GM21423 (cell line): ENCODE results near the gene ANKRD13D.
A peak's percentile ranks its signal among the peaks of the same experiment; 100 is the strongest.
"Not testable (repeated sequence)": the region's sequence is repeated elsewhere in the genome, so short reads cannot be mapped to it uniquely, and the experiment has no call there.

Experiments used
- ATAC-seq: cut with Tn5 transposase; IDR thresholded peaks from one replicate; pipeline ENCODE4 v1.9.1; 2021; ENCODE audit warnings: mild to moderate bottlenecking, moderate library complexity; ENCODE audit not compliant: unreplicated experiment

Gene ANKRD13D

DNA sequence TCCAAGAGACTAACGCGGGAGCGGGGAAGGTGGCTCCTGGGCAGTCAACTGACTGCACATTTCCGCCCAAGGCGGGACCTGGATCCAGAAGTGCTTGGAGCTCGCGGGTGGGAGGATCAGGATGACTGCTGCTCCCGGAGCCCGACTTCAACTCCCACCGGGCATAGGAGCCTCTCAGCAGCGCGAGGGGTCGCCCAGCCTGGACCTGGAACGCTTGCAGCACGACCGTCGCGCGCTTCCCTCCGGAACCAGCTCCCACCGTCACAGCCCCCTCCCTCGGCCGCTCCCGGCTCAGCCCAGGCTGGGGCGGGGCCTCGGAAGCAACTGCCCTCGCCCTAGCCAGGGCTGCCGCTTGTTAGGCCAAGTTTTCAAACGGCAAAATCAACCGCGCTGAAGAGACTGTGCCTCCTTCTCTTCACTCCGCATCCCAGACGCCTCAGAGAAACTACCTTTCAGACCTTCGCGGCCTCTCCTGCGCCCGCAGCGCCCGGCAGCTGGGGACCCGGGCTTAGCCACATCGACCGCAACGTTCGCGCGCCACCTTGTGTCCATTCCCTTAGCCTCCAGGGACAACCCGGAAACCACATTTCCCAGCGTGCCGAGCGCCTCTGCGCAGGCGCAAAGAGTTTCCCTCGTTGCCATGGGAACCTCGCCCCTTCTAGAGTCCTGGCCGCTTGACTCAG lies 28.2 kb downstream of the ANKRD13D start:
- peak; percentile 79 for ATAC-seq

DNA sequence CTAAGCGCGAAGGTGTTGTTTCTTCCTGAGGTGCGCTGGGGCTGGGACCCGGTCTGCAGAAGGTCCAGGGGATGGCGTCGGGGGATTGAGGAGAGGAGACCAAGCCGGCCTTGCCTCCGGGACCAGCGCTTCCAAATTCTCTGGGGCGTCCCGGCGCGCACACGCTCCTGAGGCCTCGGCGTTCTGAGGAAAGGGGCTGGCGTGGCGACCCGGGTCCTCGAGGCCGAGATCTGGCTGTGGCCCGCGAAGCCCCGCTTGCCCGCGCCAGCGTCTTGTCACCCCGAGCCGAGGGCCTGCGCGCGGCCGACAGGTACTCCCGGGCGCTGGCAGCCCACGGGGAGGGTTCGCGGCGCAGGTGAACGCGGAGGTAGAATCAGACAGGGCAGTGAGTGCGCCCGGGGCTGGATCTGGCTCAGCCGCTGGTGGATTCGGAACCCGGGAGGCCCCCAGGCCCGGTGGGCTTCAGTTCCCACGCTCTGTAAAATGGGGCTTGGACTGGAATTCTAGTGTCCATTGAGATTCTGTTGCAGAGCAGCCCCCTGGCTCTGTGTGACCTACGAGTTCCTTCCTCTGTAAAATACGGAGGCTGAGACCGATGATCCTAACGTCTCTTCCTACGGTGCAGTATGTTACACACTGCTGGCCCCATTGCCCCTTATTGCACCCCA lies 28.9 kb downstream of the ANKRD13D start:
- no peak for ATAC-seq

- not testable (repeated sequence) for ATAC-seq
Measured at GRCh38 chr11:67318876-67319275, 29.8 kb downstream of the ANKRD13D start.

- ATAC-seq = no peak
Measured at GRCh38 chr11:67320011-67320410, 30.9 kb downstream of the ANKRD13D start.

DNA sequence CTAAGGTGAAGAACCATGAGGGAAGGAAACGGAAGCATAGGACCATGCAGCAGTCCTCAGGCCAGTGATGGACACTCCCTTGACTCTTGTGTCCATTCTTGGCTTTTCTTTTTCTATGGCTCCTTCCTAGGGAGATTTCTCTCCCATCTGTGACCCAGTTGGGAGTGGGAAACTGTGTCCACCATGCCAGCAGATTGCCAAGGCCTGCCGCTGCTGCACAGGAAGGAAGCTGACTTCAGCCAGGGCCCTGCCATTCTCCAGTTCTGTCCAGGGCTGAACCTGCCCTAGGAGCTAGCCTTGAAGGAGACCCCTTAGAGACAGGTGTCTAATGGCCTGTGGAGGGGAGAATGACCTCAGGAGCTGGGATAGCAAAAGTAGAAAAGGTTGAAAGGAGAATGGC lies 31.6 kb downstream of the ANKRD13D start:
- no peak for ATAC-seq

DNA sequence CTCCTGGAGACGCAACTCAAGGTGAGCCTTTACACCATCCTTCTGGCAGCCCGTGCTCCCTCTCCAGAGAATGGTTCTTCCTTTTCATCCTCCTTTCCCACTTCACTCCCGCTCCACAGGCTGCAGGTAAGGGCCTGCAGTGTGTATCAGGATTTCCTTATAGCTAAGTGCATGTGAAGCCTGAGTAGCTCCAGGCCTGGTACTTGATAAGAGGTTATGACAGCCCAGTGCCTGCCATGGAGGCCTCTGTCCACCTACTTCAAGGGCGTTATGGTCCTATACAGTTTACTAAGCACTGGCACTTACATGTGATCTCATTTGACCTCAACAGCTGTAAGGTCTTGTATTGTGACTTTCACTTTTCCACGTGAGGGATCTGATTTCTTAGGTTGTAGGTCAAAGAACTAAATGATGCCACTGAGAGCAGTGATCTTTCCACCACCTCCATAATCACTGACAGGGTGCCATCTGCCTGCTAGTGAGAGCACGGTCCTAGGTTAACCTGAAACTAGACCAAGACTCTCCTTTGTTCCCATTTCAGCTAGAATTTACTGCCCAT lies 32.3 kb downstream of the ANKRD13D start:
- no peak for ATAC-seq

DNA sequence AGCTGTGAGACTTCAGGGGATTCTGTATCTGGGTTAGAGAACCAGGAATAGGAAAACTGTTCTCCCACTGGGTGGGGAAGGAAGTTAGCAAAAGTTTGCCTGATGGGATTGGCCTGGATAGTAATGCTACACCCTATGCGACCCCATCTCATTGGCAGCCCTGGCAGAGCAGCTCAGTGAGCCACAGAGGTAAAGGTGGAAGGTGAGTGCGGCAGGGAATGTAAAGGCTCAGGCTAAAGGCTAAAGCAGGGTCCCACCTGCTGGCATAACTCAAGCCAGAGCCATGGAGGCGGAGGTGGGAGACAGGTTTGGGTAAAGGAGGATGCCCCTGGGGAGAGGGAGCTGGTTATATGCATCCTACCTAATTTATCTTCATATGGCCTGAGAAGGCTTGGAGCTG lies 32.9 kb downstream of the ANKRD13D start:
- no peak for ATAC-seq

DNA sequence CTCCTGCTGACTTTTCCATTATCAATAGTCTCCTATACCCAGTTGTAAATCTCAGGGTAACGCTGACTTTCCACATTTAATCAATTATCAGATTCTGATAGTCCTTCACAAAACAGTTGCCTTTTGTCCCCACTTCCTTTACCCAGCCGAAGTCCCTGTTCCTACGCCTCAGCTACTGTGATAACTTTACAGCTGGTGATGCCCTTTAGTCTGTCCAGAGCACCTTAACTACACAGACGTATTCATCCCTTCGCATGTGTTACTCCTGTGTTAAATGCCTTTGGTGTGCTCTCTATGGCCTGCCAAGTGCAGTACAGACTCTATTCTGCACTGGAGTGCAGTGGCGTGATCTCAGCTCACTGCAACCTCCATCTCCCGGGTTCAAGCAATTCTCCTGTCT lies 34.4 kb downstream of the ANKRD13D start:
- no peak for ATAC-seq

DNA sequence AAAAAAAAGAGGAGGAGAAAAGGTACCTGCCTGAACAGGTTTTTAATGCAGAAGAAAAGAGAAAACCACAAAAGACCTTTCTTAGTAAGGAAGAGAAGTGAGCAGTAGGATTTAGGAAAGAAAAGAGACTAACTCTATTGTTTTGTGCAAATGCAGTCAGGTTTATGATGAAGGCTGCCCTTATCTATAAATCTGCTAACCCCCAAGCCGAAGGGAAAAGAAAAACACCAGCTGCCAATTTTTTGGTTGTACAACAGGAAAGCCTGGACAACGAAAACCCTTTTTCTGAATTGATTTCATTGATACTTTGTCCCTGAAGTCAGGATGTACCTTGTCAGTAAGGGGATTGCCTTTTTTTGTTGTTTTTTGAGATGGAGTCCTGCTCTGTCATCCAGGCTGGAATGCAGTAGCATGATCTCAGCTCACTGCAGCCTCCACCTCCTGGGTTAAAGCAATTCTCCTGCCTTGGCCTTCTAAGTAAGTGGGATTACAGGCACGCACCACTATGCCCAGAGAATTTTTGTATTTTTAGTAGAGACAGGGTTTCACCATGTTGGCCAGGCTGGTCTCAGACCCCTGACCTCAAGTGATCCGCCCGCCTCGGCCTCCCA lies 43.1 kb downstream of the ANKRD13D start:
- ATAC-seq = no peak

GRCh38 chr11:67337257-67337656 lies 48.2 kb downstream of the ANKRD13D start:
- no peak for ATAC-seq

DNA sequence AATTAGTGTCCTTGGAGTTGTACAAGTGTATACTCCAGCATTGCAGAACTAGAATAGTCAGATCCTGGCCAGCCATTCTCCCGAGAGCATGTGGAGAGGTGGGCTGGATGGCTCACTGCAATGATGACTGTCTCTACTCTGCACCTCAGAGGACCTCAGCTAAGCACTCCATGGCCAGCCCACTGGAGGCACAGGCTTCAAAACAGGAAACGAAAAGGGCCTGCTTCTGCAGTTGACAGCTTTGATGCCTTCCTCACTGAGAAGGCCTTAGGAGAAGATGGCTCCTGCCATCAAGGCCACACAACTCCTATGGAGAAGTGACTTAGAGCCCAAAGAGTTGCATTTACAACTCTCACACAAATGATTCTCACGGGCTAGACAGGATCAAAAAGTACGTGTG lies 55.2 kb downstream of the ANKRD13D start:
- ATAC-seq = no peak

GRCh38 chr11:67345247-67345919 lies 56.3 kb downstream of the ANKRD13D start:
- ATAC-seq = no peak

- ATAC-seq = no peak
Measured at GRCh38 chr11:67345920-67346819, 57.1 kb downstream of the ANKRD13D start.

DNA sequence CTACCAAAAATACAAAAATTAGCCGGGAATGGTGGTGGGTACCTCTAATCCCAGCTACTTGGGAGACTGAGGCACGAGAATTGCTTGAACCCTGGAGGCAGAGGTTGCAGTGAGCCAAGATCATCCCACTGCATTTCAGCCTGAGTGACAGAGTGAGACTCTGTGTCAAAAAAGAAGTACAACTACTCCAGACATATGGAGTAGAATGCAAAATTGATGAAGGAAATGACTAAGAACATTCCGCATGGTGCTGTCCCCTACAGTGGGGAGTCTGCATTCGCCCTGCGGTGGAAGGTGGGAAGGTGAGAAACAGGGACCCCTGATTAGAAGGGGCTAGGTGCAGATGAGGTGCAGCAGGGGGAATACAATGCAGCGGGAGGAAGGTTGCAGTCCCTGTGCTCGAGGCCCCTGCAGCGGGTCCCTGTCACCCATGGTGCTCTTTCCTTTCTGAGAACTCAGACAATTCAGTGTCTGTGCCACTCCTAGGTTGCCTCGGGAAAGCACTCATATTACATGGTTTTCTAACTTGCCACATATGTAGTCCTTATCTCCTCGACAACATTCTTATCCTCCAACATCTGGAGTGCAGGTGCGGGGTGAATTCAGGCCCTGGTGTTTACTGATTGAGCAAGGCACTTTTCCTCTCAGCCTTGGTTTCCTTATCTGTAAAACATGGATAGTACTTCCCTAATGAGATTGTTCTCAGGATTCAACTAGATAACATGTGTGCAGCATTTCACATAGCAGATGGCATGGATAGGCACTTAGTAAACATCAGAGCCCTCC lies 59.1 kb downstream of the ANKRD13D start:
- ATAC-seq = no peak

DNA sequence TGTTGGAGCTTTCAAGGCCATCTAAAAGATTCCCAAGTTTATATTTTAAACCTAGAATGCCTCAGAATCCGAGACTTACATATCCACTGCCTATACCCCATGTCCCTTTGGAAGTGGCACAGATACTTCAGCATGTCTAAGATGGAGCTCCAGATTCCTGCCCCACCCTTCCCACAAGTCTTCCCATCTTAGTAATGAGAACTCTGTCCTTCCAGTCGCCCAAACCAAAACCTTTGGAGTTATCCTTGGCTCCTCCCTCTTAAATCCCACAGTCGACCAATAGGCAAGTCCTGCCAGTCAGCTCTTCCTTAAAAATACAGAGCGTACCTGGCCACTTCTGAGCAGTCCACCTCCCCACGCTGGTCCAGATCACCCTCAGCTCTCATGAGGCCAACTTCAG lies 59.9 kb downstream of the ANKRD13D start:
- no peak for ATAC-seq

- ATAC-seq = no peak
Measured at GRCh38 chr11:67349457-67349856, 60.4 kb downstream of the ANKRD13D start.

GRCh38 chr11:67349928-67350465 lies 60.9 kb downstream of the ANKRD13D start:
- ATAC-seq = no peak

- ATAC-seq = no peak
Measured at GRCh38 chr11:67351275-67352005, 62.3 kb downstream of the ANKRD13D start.
